OCI-LY7 (cell line): ENCODE results near the gene MLLT10.

Source experiments
- EZH2phosphoT487 ChIP-seq: fragments of 200-600 bp; sonication (generic); IDR thresholded peaks from 2 replicates; pipeline ENCODE4 v1.6.1; 2018; ENCODE audit warnings: low read depth, borderline replicate concordance, mild to moderate bottlenecking, mixed run types, antibody characterized with exemption, low read length, moderate library complexity, mixed read lengths
- TF ChIP-seq, protein P1 (sequence below): fragments of 200-600 bp; sonication (generic); conservative IDR thresholded peaks from 2 replicates; pipeline ENCODE4 v1.5.1; 2014; ENCODE audit warnings: mild to moderate bottlenecking, antibody characterized with exemption, low read length, moderate library complexity, mixed read lengths

DNA sequence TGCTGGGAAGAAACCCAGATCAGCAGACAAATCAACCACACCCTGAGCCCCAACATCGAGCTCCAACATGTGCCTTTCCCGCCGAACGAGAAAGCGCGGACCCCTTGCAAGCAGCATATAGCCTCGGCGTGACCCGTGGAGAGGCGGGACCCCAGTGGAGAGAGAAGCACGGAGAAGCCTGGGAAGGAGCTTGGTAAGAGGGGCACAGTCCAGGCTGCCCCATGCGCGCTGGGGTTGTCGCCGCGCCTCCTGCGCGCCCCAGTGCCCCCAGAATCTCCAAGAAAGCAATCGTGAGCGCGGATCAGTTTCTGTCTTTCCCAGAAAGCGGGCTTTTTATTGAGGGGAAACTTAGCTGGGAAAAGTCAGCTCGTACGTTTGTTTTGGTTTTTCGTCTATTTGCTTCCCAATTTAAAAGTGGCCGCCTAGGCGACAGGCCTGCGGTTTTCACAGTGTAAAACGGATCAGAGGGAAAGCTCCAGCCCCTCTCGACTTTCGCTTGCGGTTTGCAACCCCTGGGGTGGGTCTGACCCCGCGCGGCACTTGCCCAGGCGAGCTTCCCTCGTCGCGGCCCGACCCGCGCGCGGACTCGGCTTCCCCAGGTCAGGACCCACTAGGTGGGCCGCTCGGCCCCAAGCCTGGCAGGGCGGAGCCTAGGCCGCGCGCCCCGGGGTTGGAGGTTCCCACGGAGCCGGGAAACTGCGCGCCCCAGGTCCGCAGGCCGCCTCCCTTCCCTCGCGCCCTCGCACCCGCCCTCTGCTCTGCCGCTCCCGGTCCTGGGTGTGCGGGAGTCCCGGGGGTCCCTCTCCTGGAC is 39.6 kb upstream of the MLLT10 start:
- TF ChIP-seq, protein P1, sequence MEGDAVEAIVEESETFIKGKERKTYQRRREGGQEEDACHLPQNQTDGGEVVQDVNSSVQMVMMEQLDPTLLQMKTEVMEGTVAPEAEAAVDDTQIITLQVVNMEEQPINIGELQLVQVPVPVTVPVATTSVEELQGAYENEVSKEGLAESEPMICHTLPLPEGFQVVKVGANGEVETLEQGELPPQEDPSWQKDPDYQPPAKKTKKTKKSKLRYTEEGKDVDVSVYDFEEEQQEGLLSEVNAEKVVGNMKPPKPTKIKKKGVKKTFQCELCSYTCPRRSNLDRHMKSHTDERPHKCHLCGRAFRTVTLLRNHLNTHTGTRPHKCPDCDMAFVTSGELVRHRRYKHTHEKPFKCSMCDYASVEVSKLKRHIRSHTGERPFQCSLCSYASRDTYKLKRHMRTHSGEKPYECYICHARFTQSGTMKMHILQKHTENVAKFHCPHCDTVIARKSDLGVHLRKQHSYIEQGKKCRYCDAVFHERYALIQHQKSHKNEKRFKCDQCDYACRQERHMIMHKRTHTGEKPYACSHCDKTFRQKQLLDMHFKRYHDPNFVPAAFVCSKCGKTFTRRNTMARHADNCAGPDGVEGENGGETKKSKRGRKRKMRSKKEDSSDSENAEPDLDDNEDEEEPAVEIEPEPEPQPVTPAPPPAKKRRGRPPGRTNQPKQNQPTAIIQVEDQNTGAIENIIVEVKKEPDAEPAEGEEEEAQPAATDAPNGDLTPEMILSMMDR = no peak
- no peak for TF ChIP-seq EZH2phosphoT487
